ENCODE results near the gene CHAD. TPM values are rescaled to one million over a fixed set of nuclear protein-coding genes. Genes with fewer than 3 reads are reported as not detected.

Gene CHAD
- total and polyA plus RNA-seq, 2 of the 13 experiments (the other 11 are each of a cell fraction or from before 2014, with no cell fraction given), result 1.4 TPM; not detected in 1

DNA sequence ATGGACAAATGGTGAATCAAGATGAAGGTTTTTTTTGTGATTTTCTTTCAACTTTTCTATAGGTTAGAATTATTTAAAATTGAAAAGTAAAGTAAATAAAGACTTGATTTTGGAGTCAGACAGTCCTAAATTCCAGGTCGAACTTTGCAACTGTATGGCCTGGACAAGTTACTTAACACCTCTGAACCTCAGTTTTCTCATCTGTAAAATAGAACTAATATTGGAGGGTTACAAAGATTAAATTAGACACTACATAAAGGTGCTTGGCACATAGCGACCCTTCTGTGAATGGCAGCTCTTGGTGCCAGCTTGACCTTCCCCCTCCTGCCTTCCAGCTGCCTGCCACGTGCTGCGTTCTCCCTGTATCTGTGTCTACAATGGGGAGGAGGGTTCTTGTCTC is 13.0 kb upstream of the CHAD start:
- peaks cover 4% of the 10 kb centered on the region; the same call in 1 of the 2 replicates for H4K20me1 ChIP-seq (ENCODE audit: insufficient read depth, low read length)
- DNase-seq (ENCODE audit: low spot score) (no peak), FAIRE-seq (no peak), ATAC-seq (no peak)
- peaks cover 9 to 19% of the 10 kb centered on the region in 2 experiments; a peak in 4 of 5 replicates for H3K36me3 ChIP-seq (replicated peaks in 1 of 2; ENCODE audit: control insufficient read depth in 1 of 2, insufficient read depth in 2 of 2, low read length in 2 of 2)
- no peak overlapping the region for H3K9ac ChIP-seq (ENCODE audit: insufficient read depth, low read depth, low read length)
- no TSS peak for BruUV-seq (replicated peaks)
- H3K4me1 ChIP-seq (ENCODE audit: insufficient read depth, low read length), result peaks cover 37% of the 10 kb centered on the region
- TF ChIP-seq ZNF337 (CRISPR knock-in tag; IDR thresholded peaks at IDR 0.05; ENCODE audit: borderline replicate concordance, low read depth) (no peak), MLLT10 (CRISPR knock-in tag; IDR thresholded peaks at IDR 0.05) (no peak), GABPB1 (CRISPR knock-in tag; IDR thresholded peaks at IDR 0.05) (no peak), ZNF629 (CRISPR knock-in tag; conservative IDR thresholded peaks at IDR 0.05) (peak; percentile 70), ZFP41 (CRISPR knock-in tag; IDR thresholded peaks at IDR 0.05; ENCODE audit: borderline replicate concordance) (no peak), ZBTB7B (CRISPR knock-in tag; IDR thresholded peaks at IDR 0.05) (no peak)
- TF ChIP-seq, protein P1, sequence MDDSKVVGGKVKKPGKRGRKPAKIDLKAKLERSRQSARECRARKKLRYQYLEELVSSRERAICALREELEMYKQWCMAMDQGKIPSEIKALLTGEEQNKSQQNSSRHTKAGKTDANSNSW (CRISPR knock-in tag; IDR thresholded peaks at IDR 0.05; ENCODE audit: borderline replicate concordance), result no peak
- TF ChIP-seq, protein P2, sequence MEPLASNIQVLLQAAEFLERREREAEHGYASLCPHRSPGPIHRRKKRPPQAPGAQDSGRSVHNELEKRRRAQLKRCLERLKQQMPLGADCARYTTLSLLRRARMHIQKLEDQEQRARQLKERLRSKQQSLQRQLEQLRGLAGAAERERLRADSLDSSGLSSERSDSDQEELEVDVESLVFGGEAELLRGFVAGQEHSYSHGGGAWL (CRISPR knock-in tag; IDR thresholded peaks at IDR 0.05), result no peak
- TF ChIP-seq, protein P3, sequence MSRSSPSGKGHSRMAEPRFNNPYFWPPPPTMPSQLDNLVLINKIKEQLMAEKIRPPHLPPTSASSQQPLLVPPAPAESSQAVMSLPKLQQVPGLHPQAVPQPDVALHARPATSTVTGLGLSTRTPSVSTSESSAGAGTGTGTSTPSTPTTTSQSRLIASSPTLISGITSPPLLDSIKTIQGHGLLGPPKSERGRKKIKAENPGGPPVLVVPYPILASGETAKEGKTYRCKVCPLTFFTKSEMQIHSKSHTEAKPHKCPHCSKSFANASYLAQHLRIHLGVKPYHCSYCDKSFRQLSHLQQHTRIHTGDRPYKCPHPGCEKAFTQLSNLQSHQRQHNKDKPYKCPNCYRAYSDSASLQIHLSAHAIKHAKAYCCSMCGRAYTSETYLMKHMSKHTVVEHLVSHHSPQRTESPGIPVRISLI (CRISPR knock-in tag; IDR thresholded peaks at IDR 0.05; ENCODE audit: borderline replicate concordance), result no peak
- no peak overlapping the region for H2AFZ ChIP-seq (ENCODE audit: low read length)
- no peak overlapping the region for H3K4me3 ChIP-seq (replicated peaks in 1 of 3; ENCODE audit: insufficient read depth in 1 of 3, low read depth in 2 of 3, low read length in 3 of 3)
- 90% methylated on average over 4 of the region's 4 CpGs for WGBS (ENCODE audit: low lambda C conversion rate)
- H3K4me2 ChIP-seq (ENCODE audit: low read depth, low read length), result no peak overlapping the region
- H3K27ac ChIP-seq (ENCODE audit: extremely low read length, insufficient read depth, low read length), result no peak overlapping the region
- intact Hi-C loops (cut with micrococcal nuclease; ENCODE audit: unreplicated experiment) (loop anchor here (1.0 kb wide), 5 partner anchors 20 to 212 kb away; partner anchors contain the start of gene SPATA20), in situ Hi-C loops (cut with HindIII; ENCODE audit: extremely low pct_ligation_motif_present, low pct_unique_long_range_greater_than_20kb) (loop anchor here (5.0 kb wide), 2 partner anchors 146 to 216 kb away; no protein-coding TSS in a partner anchor)
- peaks cover 3% of the 10 kb centered on the region for H3K79me2 ChIP-seq (ENCODE audit: insufficient read depth, low read length)
- CTCF ChIA-PET (ENCODE audit: low intra/inter-chr PET ratio, low total read pairs), result interaction anchor here (1.6 to 2.8 kb wide), 2 partner anchors 19 to 145 kb away, joined by 9 to 16 read pairs; no protein-coding TSS in a partner anchor
- POLR2A ChIA-PET, result interaction anchor here (0.5 kb wide), 1 partner anchor 222 kb away, joined by 3 read pairs; no protein-coding TSS in a partner anchor
- H3K9me3 ChIP-seq (ENCODE audit: low read length), result no peaks in the 10 kb centered on the region
- H3K27me3 ChIP-seq (ENCODE audit: control insufficient read depth in 1 of 2, insufficient read depth in 2 of 2, low read length in 2 of 2), result no peaks in the 10 kb centered on the region
